ENCODE results near the gene FKBP1B.
"Not testable (repeated sequence)": the region's sequence is repeated elsewhere in the genome, so short reads cannot be mapped to it uniquely, and the experiment has no call there.

The FKBP1B gene

GRCh38 chr2:24022975-24023575 lies 26.5 kb upstream of the FKBP1B start:
- DNase-seq (ENCODE audit: low spot score), result no peak

GRCh38 chr2:24024018-24024417 lies 25.5 kb upstream of the FKBP1B start:
- no peak for DNase-seq (ENCODE audit: low spot score)

GRCh38 chr2:24024996-24025663 lies 24.4 kb upstream of the FKBP1B start:
- no peak for DNase-seq (ENCODE audit: low spot score)

- no peak for DNase-seq (ENCODE audit: low spot score)
Observed at GRCh38 chr2:24026233-24026632, 23.3 kb upstream of the FKBP1B start.

- no peak for DNase-seq (ENCODE audit: low spot score)
Observed at GRCh38 chr2:24038786-24039499, 10.6 kb upstream of the FKBP1B start.

GRCh38 chr2:24040511-24040910 lies 9.0 kb upstream of the FKBP1B start:
- DNase-seq (ENCODE audit: low spot score), result no peak

GRCh38 chr2:24043133-24043532 lies 6.4 kb upstream of the FKBP1B start:
- not testable (repeated sequence) for DNase-seq (ENCODE audit: low spot score)

DNA sequence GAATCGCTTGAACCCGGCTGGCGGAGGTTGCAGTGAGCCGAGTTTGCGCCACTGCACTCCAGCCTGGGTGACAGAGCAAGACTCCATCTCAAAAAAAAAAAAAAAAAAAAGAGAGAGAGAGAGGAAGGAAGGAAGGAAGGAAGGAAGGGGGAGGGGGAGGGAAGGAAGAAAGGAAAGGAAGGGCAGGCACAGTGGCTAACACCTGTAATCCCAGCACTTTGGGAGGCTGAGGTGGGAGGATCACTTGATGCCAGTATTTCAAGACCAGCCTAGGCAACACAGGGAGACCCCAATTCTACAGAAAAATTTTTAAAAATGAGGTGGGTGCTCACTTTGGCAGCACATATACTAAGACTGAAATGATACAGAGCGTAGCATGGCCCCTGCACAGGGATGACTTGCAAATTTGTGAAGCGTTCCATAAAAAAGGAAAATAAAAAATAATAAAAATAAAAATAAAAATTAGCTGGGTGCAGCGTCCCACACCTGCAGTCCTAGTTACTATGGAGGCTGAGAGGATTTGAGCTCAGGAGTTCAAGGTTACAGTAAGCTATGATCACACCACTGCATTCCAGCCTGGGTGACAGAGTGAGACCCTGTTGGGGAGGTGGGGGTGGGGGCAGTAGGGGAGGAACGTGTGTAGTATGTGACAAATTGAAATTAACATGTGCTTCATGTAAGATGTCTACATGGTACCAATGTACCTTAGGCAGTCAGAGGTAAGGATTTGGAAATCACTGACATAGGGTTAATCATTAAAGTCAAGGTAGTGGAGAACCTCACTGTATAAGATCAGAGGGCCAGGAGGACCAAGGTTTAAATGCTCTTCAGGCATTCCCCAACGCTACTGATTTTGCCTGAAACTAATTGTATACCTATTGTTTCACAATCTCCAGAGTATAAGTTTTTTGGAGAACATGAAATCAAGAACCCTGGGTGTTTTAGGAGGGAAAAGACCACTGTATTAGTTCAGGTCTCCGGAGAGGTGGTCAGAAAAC lies 3.7 kb upstream of the FKBP1B start:
- DNase-seq (ENCODE audit: low spot score), result no peak

DNA sequence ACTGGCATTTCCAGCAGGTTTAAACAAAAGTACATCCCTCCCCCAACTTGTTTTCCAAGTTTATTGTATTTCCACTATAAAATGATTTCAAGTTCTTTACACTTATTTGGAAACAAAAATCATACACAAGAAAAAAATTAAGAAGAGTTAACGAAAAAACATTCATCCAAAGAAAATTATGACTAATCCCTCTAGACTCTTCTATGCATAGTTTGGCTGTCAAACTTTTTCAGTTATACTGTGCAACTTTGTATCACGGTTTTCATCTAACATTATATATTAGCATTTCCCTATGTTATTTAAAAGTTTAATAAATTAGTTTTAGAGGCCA lies 3.0 kb upstream of the FKBP1B start:
- no peak for DNase-seq (ENCODE audit: low spot score)

- DNase-seq (ENCODE audit: low spot score), result peak; percentile 100
Observed at GRCh38 chr2:24046930-24047702, 2.4 kb upstream of the FKBP1B start, which contains the start of gene WDCP. Gene WDCP, minus strand, starts transcription at chr2:24047391. Its CDS starts 7,897 bp downstream, at chr2:24039494.

GRCh38 chr2:24047703-24048033 lies 1.9 kb upstream of the FKBP1B start:
- DNase-seq (ENCODE audit: low spot score), result no peak

DNA sequence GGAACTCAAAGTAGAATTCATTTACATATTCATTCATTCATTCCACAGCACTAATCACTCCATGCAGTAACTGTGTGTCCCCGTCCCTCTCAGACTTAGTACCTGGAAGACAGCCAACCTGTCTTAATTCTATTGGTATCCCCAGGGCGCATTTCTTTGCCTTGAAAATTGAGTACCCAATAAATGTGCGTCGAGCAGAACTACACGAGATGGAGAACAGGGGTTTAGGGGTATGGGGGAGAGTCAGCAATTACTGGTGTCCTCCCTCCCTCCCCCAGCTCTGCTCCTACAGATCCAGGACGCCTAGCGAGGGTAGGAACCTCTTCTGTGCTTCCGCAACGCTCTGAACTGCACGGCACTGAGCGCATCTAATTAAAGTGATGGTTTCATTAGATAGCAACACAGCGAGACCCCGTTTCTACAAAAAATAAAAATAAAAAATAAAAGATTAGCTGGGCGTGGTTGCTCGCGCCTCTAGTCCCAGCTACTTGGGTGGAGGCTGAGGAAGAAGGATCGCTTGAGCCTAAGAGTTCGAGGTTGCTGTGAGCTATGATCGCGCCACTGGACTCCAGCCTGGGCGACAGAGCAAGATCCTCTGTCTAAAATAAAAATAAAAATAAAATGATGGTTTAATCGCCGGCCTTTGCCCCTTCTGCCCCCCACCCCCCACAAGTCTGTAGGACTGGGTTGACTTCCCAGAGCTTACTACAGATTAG lies 614 bp upstream of the FKBP1B start:
- no peak for DNase-seq (ENCODE audit: low spot score)

DNA sequence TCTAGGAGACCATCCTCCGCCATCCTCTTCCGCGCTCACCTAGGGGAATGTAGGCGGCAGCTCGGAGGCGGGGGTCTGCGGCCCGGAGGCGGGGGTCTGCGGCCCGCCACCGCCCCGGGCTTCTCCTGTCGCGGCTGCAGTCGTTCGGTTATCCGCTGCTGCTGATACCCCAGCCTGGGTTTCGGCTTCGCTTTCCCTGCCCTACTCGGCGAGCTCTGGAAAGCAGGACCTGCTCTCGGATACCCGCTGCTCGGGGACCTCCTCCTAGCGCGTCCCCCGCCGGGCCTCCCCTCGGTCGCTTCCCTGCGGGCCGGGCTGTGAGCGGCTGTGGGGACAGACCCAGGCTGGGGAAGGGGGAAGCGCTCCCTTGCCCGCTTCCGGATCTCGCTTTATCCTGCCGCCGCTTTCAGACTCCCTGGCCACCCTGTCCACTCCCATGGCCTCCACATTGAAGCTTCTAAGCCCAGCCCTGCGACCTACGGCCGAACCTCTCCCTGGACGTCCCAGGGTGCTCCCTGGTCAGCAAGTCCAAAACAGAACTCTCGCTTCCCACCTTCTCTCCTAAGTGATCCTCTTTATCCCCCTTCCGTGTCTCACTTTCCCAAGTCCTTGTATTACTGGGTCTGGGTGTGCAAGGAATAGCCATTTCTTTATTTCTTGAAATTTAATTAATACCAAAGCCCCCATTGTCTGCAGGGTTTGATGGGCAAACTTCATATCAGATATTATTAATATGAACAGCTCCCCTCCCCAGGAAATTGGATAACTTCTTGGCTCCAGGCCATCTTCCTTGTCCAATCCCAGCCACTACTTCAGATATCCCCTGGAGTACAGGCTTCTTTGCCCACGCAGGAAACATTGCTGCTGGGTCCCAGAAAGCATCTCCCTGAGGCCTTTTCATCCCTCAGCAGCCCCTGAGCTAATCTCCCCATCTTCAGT lies 769 bp downstream of the FKBP1B start:
- DNase-seq (ENCODE audit: low spot score), result peak; percentile 8

DNA sequence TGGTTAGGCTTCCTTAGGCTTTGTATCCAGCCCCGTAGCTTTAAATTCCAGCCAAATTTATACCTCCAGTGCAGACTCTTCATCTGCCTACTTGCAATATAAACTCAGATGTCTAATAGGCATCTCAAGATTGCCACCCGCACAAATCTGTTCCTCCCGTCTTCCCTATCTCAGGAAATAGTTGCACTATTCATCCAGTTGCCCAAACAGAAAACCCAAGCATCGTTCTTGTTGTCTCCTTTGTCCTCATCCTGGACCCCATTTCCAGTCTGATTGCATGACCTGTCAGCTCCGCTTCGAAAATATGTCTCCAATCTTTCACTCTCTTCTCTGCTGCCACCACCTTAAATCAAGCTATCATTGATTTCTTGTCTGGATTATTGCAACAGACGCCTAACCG lies 2.3 kb downstream of the FKBP1B start:
- DNase-seq (ENCODE audit: low spot score), result no peak

GRCh38 chr2:24052951-24053350 lies 3.4 kb downstream of the FKBP1B start:
- DNase-seq (ENCODE audit: low spot score), result no peak

- DNase-seq (ENCODE audit: low spot score), result no peak
Observed at GRCh38 chr2:24054366-24055010, 4.9 kb downstream of the FKBP1B start.

- DNase-seq (ENCODE audit: low spot score), result no peak
Observed at GRCh38 chr2:24055750-24056149, 6.2 kb downstream of the FKBP1B start.

DNA sequence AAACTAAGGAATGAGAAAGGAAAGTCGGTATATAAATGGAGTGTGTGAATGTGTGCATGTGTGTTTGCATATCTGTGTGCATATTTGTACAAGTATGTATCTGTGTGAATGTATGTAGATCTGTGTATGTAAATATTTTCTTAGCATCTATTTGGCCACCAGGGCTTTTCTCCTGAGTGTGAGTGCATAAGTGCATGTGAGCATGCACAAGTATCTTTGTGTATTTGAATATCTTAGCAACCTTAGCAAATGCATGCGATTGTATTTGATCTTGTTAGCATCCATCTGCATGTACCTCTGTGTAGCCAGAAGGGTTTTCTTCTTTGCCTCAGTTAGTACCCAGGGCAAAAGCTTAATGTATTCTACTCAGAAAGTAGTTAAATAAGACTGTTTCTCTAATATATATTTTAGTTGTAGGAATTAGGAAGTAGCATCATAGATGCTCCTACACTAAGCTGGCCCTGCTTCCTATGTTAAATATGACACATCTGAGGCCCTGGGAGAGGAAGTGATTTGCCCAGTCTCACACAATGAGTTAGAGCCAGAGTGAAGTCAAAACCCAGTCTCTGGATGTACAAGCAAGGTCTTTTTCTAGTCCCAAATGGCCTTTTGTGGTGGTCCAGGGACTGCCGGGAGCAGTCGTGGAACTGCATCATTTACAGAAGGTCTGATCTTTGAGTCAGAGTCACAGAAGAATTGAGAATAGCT lies 9.2 kb downstream of the FKBP1B start:
- DNase-seq (ENCODE audit: low spot score), result no peak

DNA sequence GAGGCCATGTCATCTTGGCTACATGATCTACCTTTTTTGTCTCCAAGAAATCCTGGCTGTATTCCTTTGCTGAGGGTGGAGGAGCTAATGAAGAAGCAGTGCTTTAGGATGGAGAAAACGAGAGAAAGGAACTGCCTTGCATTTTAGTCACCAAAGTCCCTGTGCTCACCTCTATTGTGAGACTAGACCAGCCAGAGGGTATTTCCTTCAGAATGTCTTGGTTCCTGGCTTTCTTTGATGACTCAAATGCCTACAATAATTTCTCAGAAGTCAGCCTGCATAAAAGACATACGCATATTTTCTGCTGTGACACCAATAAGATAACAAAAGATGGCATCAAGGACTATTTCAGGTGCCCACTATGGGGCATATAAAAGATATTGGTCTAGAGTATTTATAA lies 15.8 kb downstream of the FKBP1B start:
- DNase-seq (ENCODE audit: low spot score), result no peak

Data from SW480 (cell line).